Keratinocyte (primary cell): Measurements from ENCODE around the gene DCST1. TPM values are rescaled to one million over a fixed set of nuclear protein-coding genes. Genes with fewer than 3 reads are reported as not detected.

Experiments used
- DNase-seq: peaks from one replicate; pipeline ENCODE4 v3.0.0-alpha.2; 2011; ENCODE audit warnings: low read depth, missing footprints, low spot score
- FAIRE-seq: peaks from 2 replicates; lab custom pipeline; 2011; peaks lifted over from hg19 to GRCh38; lab: Jason Lieb, UNC
- H2AFZ ChIP-seq: 2 replicates; pipeline ENCODE4 v1.6.0; 2012; ENCODE audit warnings: low read length, control low read depth, inconsistent platforms; ENCODE audit not compliant: control insufficient read depth
- H3K27ac ChIP-seq: 2 replicates; pipeline ENCODE4 v1.5.1; 2011; ENCODE audit warnings: low read length; ENCODE audit not compliant: control insufficient read depth, insufficient read depth
- H3K27me3 ChIP-seq: 3 replicates; pipeline ENCODE4 v1.6.0; 2011; ENCODE audit warnings: low read length; ENCODE audit not compliant: control insufficient read depth, insufficient read depth; ENCODE audit errors: extremely low read depth
- H3K36me3 ChIP-seq, 2 experiments: 2 replicates in 1 of 2; 3 replicates in 1 of 2; pipeline ENCODE4 v1.5.1; 2011; ENCODE audit warnings: low read length in 2 of 2, mild to moderate bottlenecking in 1 of 2; ENCODE audit not compliant: control insufficient read depth in 2 of 2, insufficient read depth in 2 of 2; ENCODE audit errors: extremely low read depth in 1 of 2
- H3K4me1 ChIP-seq: 3 replicates; pipeline ENCODE4 v1.5.1; 2011; ENCODE audit warnings: low read length; ENCODE audit not compliant: control insufficient read depth, insufficient read depth; ENCODE audit errors: extremely low read depth
- H3K4me2 ChIP-seq: 3 replicates; pipeline ENCODE4 v1.6.0; 2011; ENCODE audit warnings: low read depth, low read length; ENCODE audit not compliant: control insufficient read depth, insufficient read depth; ENCODE audit errors: extremely low read depth
- H3K4me3 ChIP-seq, 3 experiments: fragments of 200-600 bp in 1 of 3; sonication (generic) in 1 of 3; 2 replicates in 2 of 3; 3 replicates in 1 of 3; pipeline ENCODE4 v1.5.1; 2011 to 2016; ENCODE audit warnings: low read length in 3 of 3, mild to moderate bottlenecking in 3 of 3, control low read depth in 2 of 3, inconsistent platforms in 1 of 3, low read depth in 1 of 3, mixed read lengths in 1 of 3, mixed run types in 1 of 3, moderate library complexity in 1 of 3; ENCODE audit not compliant: control insufficient read depth in 2 of 3, insufficient read depth in 2 of 3; ENCODE audit errors: extremely low read depth in 1 of 3
- H3K79me2 ChIP-seq: 2 replicates; pipeline ENCODE4 v1.6.0; 2012; ENCODE audit warnings: low read length; ENCODE audit not compliant: control insufficient read depth, insufficient read depth
- H3K9ac ChIP-seq: 3 replicates; pipeline ENCODE4 v1.6.0; 2011; ENCODE audit warnings: low read length; ENCODE audit not compliant: control insufficient read depth, insufficient read depth; ENCODE audit errors: extremely low read depth
- H3K9me1 ChIP-seq: 3 replicates; pipeline ENCODE4 v1.6.0; 2011; ENCODE audit warnings: low read length; ENCODE audit not compliant: control insufficient read depth, insufficient read depth; ENCODE audit errors: extremely low read depth
- H3K9me3 ChIP-seq: 2 replicates; pipeline ENCODE4 v1.5.1; 2012; ENCODE audit warnings: low read depth, low read length; ENCODE audit not compliant: control insufficient read depth
- H4K20me1 ChIP-seq: 3 replicates; pipeline ENCODE4 v1.6.0; 2011; ENCODE audit warnings: low read length; ENCODE audit not compliant: control insufficient read depth, insufficient read depth; ENCODE audit errors: extremely low read depth
- EZH2 ChIP-seq: IDR thresholded peaks from one replicate; pipeline ENCODE4 v1.6.1; 2012; ENCODE audit warnings: inconsistent platforms, mild to moderate bottlenecking, low read length, moderate library complexity
- dilution Hi-C: fragments of 300-500 bp; cut with MboI; formaldehyde crosslinking; loops from one replicate; pipeline ENCODE4 v1.7.0; 2020; ENCODE audit warnings: low sequenced_read_pairs; ENCODE audit not compliant: extremely low pct_ligation_motif_present
- polyA plus RNA-seq, 5 experiments: library from polyadenylated mRNA; depleted of rRNA in 3 of 5; stranded (reverse) in 3 of 5; stranded (forward) in 1 of 5; unstranded in 1 of 5; fragments of >200 nt; gene quantifications; 1 replicate in 1 of 5; 2 replicates in 3 of 5; 3 replicates in 1 of 5; pipeline versions ENCODE4 v1.2.1 to v1.2.3, GENCODE V29; 2011 to 2012; ENCODE audit warnings: missing spikeins in 2 of 5, low read depth in 1 of 5, low replicate concordance in 1 of 5
- TF ChIP-seq, protein P1 (sequence below), 3 experiments: IDR thresholded peaks in 1 of 3; conservative IDR thresholded peaks in 1 of 3; optimal IDR thresholded peaks in 1 of 3; 2 replicates in 2 of 3; 3 replicates in 1 of 3; pipeline versions ENCODE3 to v1.5.1; 2011; ENCODE audit warnings: low read length in 3 of 3, mild to moderate bottlenecking in 3 of 3, moderate library complexity in 2 of 3, control low read depth in 1 of 3, inconsistent platforms in 1 of 3; ENCODE audit not compliant: insufficient read depth in 2 of 3; ENCODE audit errors: extremely low read depth in 1 of 3

Gene DCST1
- polyA plus RNA-seq, 1 donor (not counting 4 experiments of a cell fraction or from before 2014, with no cell fraction given): not detected

DNA sequence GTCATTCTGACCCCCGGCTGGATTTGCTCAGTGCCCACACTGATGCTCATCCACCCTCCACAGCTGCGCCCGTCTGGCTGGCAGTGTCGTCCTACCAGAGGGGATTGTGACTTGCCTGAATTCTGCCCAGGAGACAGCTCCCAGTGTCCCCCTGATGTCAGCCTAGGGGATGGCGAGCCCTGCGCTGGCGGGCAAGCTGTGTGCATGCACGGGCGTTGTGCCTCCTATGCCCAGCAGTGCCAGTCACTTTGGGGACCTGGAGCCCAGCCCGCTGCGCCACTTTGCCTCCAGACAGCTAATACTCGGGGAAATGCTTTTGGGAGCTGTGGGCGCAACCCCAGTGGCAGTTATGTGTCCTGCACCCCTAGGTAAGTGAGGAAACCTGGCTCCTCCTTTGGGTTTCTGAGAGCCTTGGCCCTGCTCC lies 24.2 kb downstream of the DCST1 start:
- FAIRE-seq (no peak), DNase-seq (no peak)
- H3K36me3 ChIP-seq: peaks cover 55 to 58% of the 10 kb centered on the region in 2 experiments
- H3K4me3 ChIP-seq: no peak overlapping the region
- TF ChIP-seq EZH2: no peak
- TF ChIP-seq, protein P1, sequence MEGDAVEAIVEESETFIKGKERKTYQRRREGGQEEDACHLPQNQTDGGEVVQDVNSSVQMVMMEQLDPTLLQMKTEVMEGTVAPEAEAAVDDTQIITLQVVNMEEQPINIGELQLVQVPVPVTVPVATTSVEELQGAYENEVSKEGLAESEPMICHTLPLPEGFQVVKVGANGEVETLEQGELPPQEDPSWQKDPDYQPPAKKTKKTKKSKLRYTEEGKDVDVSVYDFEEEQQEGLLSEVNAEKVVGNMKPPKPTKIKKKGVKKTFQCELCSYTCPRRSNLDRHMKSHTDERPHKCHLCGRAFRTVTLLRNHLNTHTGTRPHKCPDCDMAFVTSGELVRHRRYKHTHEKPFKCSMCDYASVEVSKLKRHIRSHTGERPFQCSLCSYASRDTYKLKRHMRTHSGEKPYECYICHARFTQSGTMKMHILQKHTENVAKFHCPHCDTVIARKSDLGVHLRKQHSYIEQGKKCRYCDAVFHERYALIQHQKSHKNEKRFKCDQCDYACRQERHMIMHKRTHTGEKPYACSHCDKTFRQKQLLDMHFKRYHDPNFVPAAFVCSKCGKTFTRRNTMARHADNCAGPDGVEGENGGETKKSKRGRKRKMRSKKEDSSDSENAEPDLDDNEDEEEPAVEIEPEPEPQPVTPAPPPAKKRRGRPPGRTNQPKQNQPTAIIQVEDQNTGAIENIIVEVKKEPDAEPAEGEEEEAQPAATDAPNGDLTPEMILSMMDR (optimal IDR thresholded peaks at IDR 0.05 in 1 of 3, IDR thresholded peaks at IDR 0.05 in 1 of 3, conservative IDR thresholded peaks at IDR 0.05 in 1 of 3; ENCODE audit: extremely low read depth in 1 of 3, insufficient read depth in 2 of 3, low read length in 3 of 3): peak in 1 of 3 experiments; percentile 32
- H3K9me1 ChIP-seq: no peaks in the 10 kb centered on the region
- H3K27me3 ChIP-seq: no peaks in the 10 kb centered on the region
- peaks cover 5% of the 10 kb centered on the region for H4K20me1 ChIP-seq
- H3K9me3 ChIP-seq: no peaks in the 10 kb centered on the region
- H2AFZ ChIP-seq: no peak overlapping the region
- H3K9ac ChIP-seq: no peak overlapping the region
- no peak overlapping the region for H3K27ac ChIP-seq
- H3K4me2 ChIP-seq: no peak overlapping the region
- dilution Hi-C loops: no loop called here
- peaks cover 19% of the 10 kb centered on the region for H3K79me2 ChIP-seq
- H3K4me1 ChIP-seq: peaks cover 21% of the 10 kb centered on the region

DNA sequence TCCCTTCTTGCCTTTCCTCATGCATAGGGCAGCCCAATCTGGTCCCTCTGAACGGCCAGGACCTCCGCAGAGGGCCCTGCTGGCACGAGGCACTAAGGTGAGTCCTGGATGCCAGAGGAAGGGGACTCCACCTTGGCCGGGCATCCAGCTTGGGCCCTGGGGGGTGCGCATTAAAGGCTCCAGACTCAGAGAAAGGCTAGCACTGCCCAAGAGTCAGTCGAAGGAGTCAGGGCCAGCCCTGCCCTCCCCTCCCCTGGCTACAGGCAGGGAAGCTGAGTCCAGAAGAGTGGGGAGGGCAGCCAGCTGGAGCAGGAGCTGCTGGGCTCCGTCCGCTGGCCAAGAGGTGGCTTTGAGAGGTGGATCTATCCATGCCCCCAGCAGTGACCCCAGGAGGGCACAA lies 27.1 kb downstream of the DCST1 start:
- no peak for FAIRE-seq
- no peak for DNase-seq
- TF ChIP-seq, protein P1 (optimal IDR thresholded peaks at IDR 0.05 in 1 of 3, IDR thresholded peaks at IDR 0.05 in 1 of 3, conservative IDR thresholded peaks at IDR 0.05 in 1 of 3; ENCODE audit: extremely low read depth in 1 of 3, insufficient read depth in 2 of 3, low read length in 3 of 3): no peak
- no peak for TF ChIP-seq EZH2

More for the DNA sequence above, 27.1 kb downstream of the DCST1 start:
- dilution Hi-C loops: no loop called here
- Histone ChIP-seq H2AFZ (no peak overlapping the region), H3K27me3 (no peaks in the 10 kb centered on the region), H3K27ac (no peak overlapping the region), H3K4me2 (no peak overlapping the region), H4K20me1 (peaks cover 5% of the 10 kb centered on the region), H3K4me1 (peaks cover 23% of the 10 kb centered on the region), H3K9me3 (no peaks in the 10 kb centered on the region), H3K9me1 (no peaks in the 10 kb centered on the region), H3K79me2 (peaks cover 3% of the 10 kb centered on the region), H3K4me3 (no peak overlapping the region), H3K9ac (no peak overlapping the region), H3K36me3 (peaks cover 48 to 50% of the 10 kb centered on the region in 2 experiments)
